Fibroblast of the aortic adventitia (primary cell): Measurements from ENCODE around the gene SPPL3. TPM values are rescaled to one million over a fixed set of nuclear protein-coding genes. Genes with fewer than 3 reads are reported as not detected.

ENCODE experiments used
- DNase-seq: peaks from one replicate; pipeline ENCODE4 v3.0.0-alpha.2; 2010; ENCODE audit warnings: low read depth
- H3K4me3 ChIP-seq: 2 replicates; pipeline ENCODE4 v1.5.1; 2011; ENCODE audit warnings: low read depth, mild to moderate bottlenecking, control low read depth, low read length, moderate library complexity
- CTCF ChIP-seq: IDR thresholded peaks from 2 replicates; pipeline ENCODE4 v1.5.1; 2011; ENCODE audit warnings: mild to moderate bottlenecking, low read length, control low read depth, inconsistent platforms; ENCODE audit not compliant: insufficient read depth
- total RNA-seq: library from RNA; depleted of rRNA; stranded (reverse); fragments of >200 nt; gene quantifications from 2 replicates; pipeline ENCODE4 v1.2.3, GENCODE V29; 2012; ENCODE audit warnings: low replicate concordance

The SPPL3 gene
- total RNA-seq, 1 donor, result 18.3 TPM

GRCh38 chr12:120762086-120762485, 142.1 kb downstream of the SPPL3 start:
- DNase-seq, result peak; percentile 28
- no peak overlapping the region for H3K4me3 ChIP-seq
- TF ChIP-seq CTCF, result no peak

- no peak for TF ChIP-seq CTCF
- DNase-seq, result peak; percentile 86
Observed at GRCh38 chr12:120761519-120761934, 142.6 kb downstream of the SPPL3 start.

GRCh38 chr12:120760349-120761254, 143.6 kb downstream of the SPPL3 start:
- no peak overlapping the region for H3K4me3 ChIP-seq
- DNase-seq, result no peak
- TF ChIP-seq CTCF, result no peak

More at GRCh38 chr12:120761519-120761934, 142.6 kb downstream of the SPPL3 start:
- H3K4me3 ChIP-seq, result no peak overlapping the region

GRCh38 chr12:120759591-120760348, 144.4 kb downstream of the SPPL3 start:
- H3K4me3 ChIP-seq, result no peak overlapping the region
- DNase-seq, result no peak
- TF ChIP-seq CTCF, result no peak

GRCh38 chr12:120758798-120759590, 145.2 kb downstream of the SPPL3 start:
- TF ChIP-seq CTCF, result no peak
- no peak for DNase-seq

GRCh38 chr12:120757949-120758348, 146.2 kb downstream of the SPPL3 start:
- no peak for TF ChIP-seq CTCF
- no peak for DNase-seq
- H3K4me3 ChIP-seq, result no peak overlapping the region

More at GRCh38 chr12:120758798-120759590, 145.2 kb downstream of the SPPL3 start:
- H3K4me3 ChIP-seq, result no peak overlapping the region
